Measurements from ENCODE around the gene CEP104.
A peak's percentile ranks its signal among the peaks of the same experiment; 100 is the strongest.

DNA sequence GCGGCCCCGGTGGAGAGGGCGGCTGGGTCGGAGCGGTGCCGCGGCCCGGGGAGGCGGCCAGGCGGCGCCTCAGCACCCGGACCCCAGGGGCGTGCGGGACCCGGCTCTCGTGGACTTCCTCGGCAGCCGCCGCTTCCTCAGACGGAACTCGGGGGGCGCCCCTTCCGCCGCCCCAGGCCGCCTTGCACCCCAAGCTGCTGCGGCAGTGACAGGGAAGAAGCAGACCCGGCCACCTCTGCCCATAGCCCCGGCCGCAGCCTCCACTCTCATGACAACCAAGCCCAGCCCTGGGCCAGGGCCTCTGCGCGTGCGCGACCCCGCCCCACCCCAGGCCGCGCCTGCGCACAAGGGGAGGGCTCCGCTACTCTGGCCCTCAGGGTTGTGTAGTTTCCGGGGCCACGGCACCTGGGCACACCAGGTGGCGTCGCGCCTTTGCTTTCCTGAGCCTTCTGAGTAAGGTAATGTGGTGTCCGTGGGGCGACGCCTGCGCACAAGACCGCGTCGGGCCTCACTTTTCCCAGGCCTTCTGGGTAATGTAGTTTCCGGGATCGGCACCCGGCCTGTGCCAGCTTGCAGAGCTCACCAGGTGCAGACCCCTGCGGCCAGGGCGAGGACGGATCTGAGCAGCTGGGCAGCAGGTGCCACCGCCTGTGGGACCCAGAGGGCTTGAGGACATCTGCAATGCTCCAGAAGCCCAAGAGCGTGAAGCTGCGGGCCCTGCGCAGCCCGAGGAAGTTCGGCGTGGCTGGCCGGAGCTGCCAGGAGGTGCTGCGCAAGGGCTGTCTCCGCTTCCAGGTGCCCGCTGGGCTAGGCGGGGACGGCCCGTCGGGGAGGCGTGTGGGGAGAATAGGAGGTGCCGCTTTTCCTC lies at the start of gene CEP104, which contains the start of gene DFFB:
- TF ChIP-seq, protein P1, sequence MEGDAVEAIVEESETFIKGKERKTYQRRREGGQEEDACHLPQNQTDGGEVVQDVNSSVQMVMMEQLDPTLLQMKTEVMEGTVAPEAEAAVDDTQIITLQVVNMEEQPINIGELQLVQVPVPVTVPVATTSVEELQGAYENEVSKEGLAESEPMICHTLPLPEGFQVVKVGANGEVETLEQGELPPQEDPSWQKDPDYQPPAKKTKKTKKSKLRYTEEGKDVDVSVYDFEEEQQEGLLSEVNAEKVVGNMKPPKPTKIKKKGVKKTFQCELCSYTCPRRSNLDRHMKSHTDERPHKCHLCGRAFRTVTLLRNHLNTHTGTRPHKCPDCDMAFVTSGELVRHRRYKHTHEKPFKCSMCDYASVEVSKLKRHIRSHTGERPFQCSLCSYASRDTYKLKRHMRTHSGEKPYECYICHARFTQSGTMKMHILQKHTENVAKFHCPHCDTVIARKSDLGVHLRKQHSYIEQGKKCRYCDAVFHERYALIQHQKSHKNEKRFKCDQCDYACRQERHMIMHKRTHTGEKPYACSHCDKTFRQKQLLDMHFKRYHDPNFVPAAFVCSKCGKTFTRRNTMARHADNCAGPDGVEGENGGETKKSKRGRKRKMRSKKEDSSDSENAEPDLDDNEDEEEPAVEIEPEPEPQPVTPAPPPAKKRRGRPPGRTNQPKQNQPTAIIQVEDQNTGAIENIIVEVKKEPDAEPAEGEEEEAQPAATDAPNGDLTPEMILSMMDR (conservative IDR thresholded peaks at IDR 0.05), result peak; percentile 34; the same call in 1 of the 2 replicates
- no peak for TF ChIP-seq EZH2 (IDR thresholded peaks at IDR 0.05; ENCODE audit: low read depth)

Data from PC-9 (cell line).